Endothelial cell of umbilical vein (primary cell): ENCODE data around the gene CUL3.

Experiments used
- CTCF ChIP-seq, 2 donors: IDR thresholded peaks; 1 replicate in 1 of 2; 2 replicates in 1 of 2; pipeline ENCODE4 v1.5.1; 2011; ENCODE audit warnings: low read length in 2 of 2, mild to moderate bottlenecking in 2 of 2, moderate library complexity in 2 of 2, control low read depth in 1 of 2, inconsistent platforms in 1 of 2, low read depth in 1 of 2; ENCODE audit not compliant: insufficient read depth in 1 of 2; ENCODE audit errors: extremely low read depth in 1 of 2
- MYC ChIP-seq: IDR thresholded peaks from one replicate; pipeline ENCODE4 v1.6.1; 2011; ENCODE audit warnings: mild to moderate bottlenecking, low read depth, low read length

DNA sequence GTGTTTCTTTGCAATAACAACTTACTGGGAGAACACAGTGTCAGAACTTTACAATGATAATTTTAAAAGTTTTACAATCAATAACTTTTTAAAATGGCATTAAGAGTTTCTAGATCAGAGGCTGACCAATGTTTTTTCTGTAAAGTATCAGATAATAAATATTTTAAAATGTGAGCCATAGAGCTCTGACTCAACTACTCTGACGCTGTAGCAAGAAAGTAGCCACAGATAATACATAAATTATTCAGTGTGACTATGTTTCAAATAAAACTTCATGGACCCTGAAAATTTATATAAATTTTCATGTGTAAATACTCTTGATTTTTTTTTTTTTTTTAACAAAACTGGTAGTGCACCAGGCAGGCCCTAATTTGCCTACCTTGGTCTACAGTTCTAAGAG is 77.4 kb downstream of the CUL3 start:
- no peak for TF ChIP-seq CTCF (IDR thresholded peaks at IDR 0.05; ENCODE audit: extremely low read depth in 1 of 2, insufficient read depth in 1 of 2, low read depth in 1 of 2, low read length in 2 of 2)
- TF ChIP-seq MYC = no peak
